Measurements from ENCODE around the gene GAB4.

GAB4 gene

GRCh38 chr22:16988257-16988656 is 19.8 kb downstream of the GAB4 start:
- DNase-seq (ENCODE audit: low read depth in 2 of 3, low spot score in 2 of 3), result no peak

- no peak for DNase-seq (ENCODE audit: low read depth in 2 of 3, low spot score in 2 of 3)
Measured at GRCh38 chr22:16987822-16988221, 20.2 kb downstream of the GAB4 start.

GRCh38 chr22:16975155-16975885 is 32.7 kb downstream of the GAB4 start:
- no peak for DNase-seq (ENCODE audit: low read depth in 2 of 3, low spot score in 2 of 3)

GRCh38 chr22:16974298-16975084 is 33.5 kb downstream of the GAB4 start:
- no peak for DNase-seq (ENCODE audit: low read depth in 2 of 3, low spot score in 2 of 3)

- DNase-seq (ENCODE audit: low read depth in 2 of 3, low spot score in 2 of 3), result no peak
Measured at GRCh38 chr22:16973591-16974297, 34.3 kb downstream of the GAB4 start.

GRCh38 chr22:16972311-16972710 is 35.7 kb downstream of the GAB4 start:
- no peak for DNase-seq (ENCODE audit: low read depth in 2 of 3, low spot score in 2 of 3)

GRCh38 chr22:16970446-16970845 is 37.6 kb downstream of the GAB4 start:
- DNase-seq (ENCODE audit: low read depth in 2 of 3, low spot score in 2 of 3), result no peak

GRCh38 chr22:16969508-16970327 is 38.3 kb downstream of the GAB4 start:
- no peak for DNase-seq (ENCODE audit: low read depth in 2 of 3, low spot score in 2 of 3)

GRCh38 chr22:16968218-16968595 is 39.8 kb downstream of the GAB4 start:
- DNase-seq (ENCODE audit: low read depth in 2 of 3, low spot score in 2 of 3), result no peak

- no peak for DNase-seq (ENCODE audit: low read depth in 2 of 3, low spot score in 2 of 3)
Measured at GRCh38 chr22:16967453-16968217, 40.4 kb downstream of the GAB4 start.

- DNase-seq (ENCODE audit: low read depth in 2 of 3, low spot score in 2 of 3), result no peak
Measured at GRCh38 chr22:16966251-16966650, 41.8 kb downstream of the GAB4 start.

- DNase-seq (ENCODE audit: low read depth in 2 of 3, low spot score in 2 of 3), result no peak
Measured at GRCh38 chr22:16965560-16965959, 42.5 kb downstream of the GAB4 start.

GRCh38 chr22:16965083-16965482 is 42.9 kb downstream of the GAB4 start:
- DNase-seq (ENCODE audit: low read depth in 2 of 3, low spot score in 2 of 3), result no peak

- no peak for DNase-seq (ENCODE audit: low read depth in 2 of 3, low spot score in 2 of 3)
Measured at GRCh38 chr22:16964366-16964765, 43.7 kb downstream of the GAB4 start.

- DNase-seq (ENCODE audit: low read depth in 2 of 3, low spot score in 2 of 3), result no peak
Measured at GRCh38 chr22:16963189-16963945, 44.7 kb downstream of the GAB4 start.

- DNase-seq (ENCODE audit: low read depth in 2 of 3, low spot score in 2 of 3), result no peak
Measured at GRCh38 chr22:16962501-16962900, 45.5 kb downstream of the GAB4 start.

GRCh38 chr22:16961477-16962186 is 46.4 kb downstream of the GAB4 start:
- DNase-seq (ENCODE audit: low read depth in 2 of 3, low spot score in 2 of 3), result no peak

GRCh38 chr22:16960884-16961249 is 47.2 kb downstream of the GAB4 start:
- no peak for DNase-seq (ENCODE audit: low read depth in 2 of 3, low spot score in 2 of 3)

- DNase-seq (ENCODE audit: low read depth in 2 of 3, low spot score in 2 of 3), result no peak
Measured at GRCh38 chr22:16960220-16960883, 47.7 kb downstream of the GAB4 start.

Measured in activated CD8-positive, alpha-beta memory T cell treated with anti-CD3 and anti-CD28 coated beads for 48 hours (primary cell).